AG10803 (cell line): Measurements from ENCODE around the gene ABCB8.

Source experiments
- DNase-seq: peaks from one replicate; pipeline ENCODE4 v3.0.0; 2010; ENCODE audit warnings: low read depth
- H3K4me3 ChIP-seq: 2 replicates; pipeline ENCODE4 v1.5.1; 2011; ENCODE audit warnings: mild to moderate bottlenecking, low read length, control low read depth
- CTCF ChIP-seq: conservative IDR thresholded peaks from 2 replicates; pipeline ENCODE4 v1.5.1; 2011; ENCODE audit warnings: mild to moderate bottlenecking, low read length, control low read depth, inconsistent platforms

Gene ABCB8

GRCh38 chr7:151095828-151096475 is 67.7 kb downstream of the ABCB8 start:
- no peak for TF ChIP-seq CTCF
- no peak overlapping the region for H3K4me3 ChIP-seq
- no peak for DNase-seq
